A549 (cell line): Measurements from ENCODE around the gene SLC17A2. TPM values are rescaled to one million over a fixed set of nuclear protein-coding genes. Genes with fewer than 3 reads are reported as not detected.

Experiments
- ATAC-seq, 2 experiments: fragments of 200-7000 bp in 1 of 2; fragments of >200 bp in 1 of 2; cut with Nextera tagmentation in 1 of 2; cut with Tn5 transposase in 1 of 2; 3 replicates each; pipeline versions ENCODE4 v1.8.0 to v1.9.1; 2018 to 2020; ENCODE audit warnings: mild to moderate bottlenecking in 1 of 2, moderate library complexity in 1 of 2
- CTCF ChIA-PET: fragments of 300-600 bp; sonication (Branson Sonifier 250); formaldehyde crosslinking; extraction: SDS; loops from one replicate; lab custom pipeline; 2021; ENCODE audit warnings: antibody characterized with exemption, inconsistent platforms; lab: Yijun Ruan, JAX
- POLR2A ChIA-PET: fragments of 350-600 bp; formaldehyde crosslinking; extraction: SDS; loops from one replicate; lab custom pipeline; 2021; ENCODE audit warnings: antibody characterized with exemption, inconsistent platforms; lab: Yijun Ruan, JAX
- DNase-seq, 2 experiments: peaks; one replicate each; pipeline versions ENCODE4 v3.0.0 to v3.0.0-alpha.2; 2011 to 2016; ENCODE audit warnings: low read depth in 1 of 2, low spot score in 1 of 2
- FAIRE-seq: peaks from 2 replicates; lab custom pipeline; 2011; peaks lifted over from hg19 to GRCh38; lab: Jason Lieb, UNC
- H3K27ac ChIP-seq, 2 experiments: fragments of >200 bp; sonication (Bioruptor Twin); formaldehyde crosslinking; 3 replicates each; pipeline ENCODE4 v1.5.1; 2016 to 2017
- H3K4me1 ChIP-seq: fragments of >200 bp; sonication (Bioruptor Twin); formaldehyde crosslinking; 3 replicates; pipeline ENCODE4 v1.6.1; 2016
- H3K4me2 ChIP-seq: fragments of >200 bp; sonication (Bioruptor Twin); formaldehyde crosslinking; 3 replicates; pipeline ENCODE4 v1.6.1; 2016
- H3K4me3 ChIP-seq: fragments of >200 bp; sonication (Bioruptor Twin); formaldehyde crosslinking; 3 replicates; pipeline ENCODE4 v1.5.1; 2016
- H3K9me3 ChIP-seq: fragments of >200 bp; sonication (Bioruptor Twin); formaldehyde crosslinking; 3 replicates; pipeline ENCODE4 v1.6.1; 2016
- BHLHE40 ChIP-seq: IDR thresholded peaks from 2 replicates; pipeline ENCODE4 v1.6.1; 2012; ENCODE audit warnings: low read depth, low read length, inconsistent platforms
- CBX2 ChIP-seq: fragments of 200-600 bp; sonication (generic); IDR thresholded peaks from 2 replicates; pipeline ENCODE4 v1.6.1; 2016; ENCODE audit warnings: low read depth, mild to moderate bottlenecking, borderline replicate concordance
- CBX8 ChIP-seq: fragments of 200-600 bp; sonication (generic); IDR thresholded peaks from 2 replicates; pipeline ENCODE4 v1.6.1; 2016
- CHD2 ChIP-seq: fragments of 150-350 bp; IDR thresholded peaks from 2 replicates; pipeline ENCODE4 v1.6.1; 2014; ENCODE audit warnings: low read length; ENCODE audit not compliant: partially characterized antibody
- CHD4 ChIP-seq: fragments of 200-600 bp; sonication (generic); IDR thresholded peaks from 2 replicates; pipeline ENCODE4 v1.6.1; 2016; ENCODE audit warnings: antibody characterized with exemption, mild to moderate bottlenecking, borderline replicate concordance
- EHMT2 ChIP-seq: fragments of 200-600 bp; sonication (generic); IDR thresholded peaks from 2 replicates; pipeline ENCODE4 v1.6.1; 2016; ENCODE audit warnings: antibody characterized with exemption, low read depth, mild to moderate bottlenecking, moderate library complexity
- ELK1 ChIP-seq: fragments of 150-350 bp; IDR thresholded peaks from 2 replicates; pipeline ENCODE4 v1.6.1; 2014; ENCODE audit warnings: low read depth, mild to moderate bottlenecking, low read length
- EP300 ChIP-seq, 2 experiments: fragments of >200 bp; sonication (Bioruptor Twin); formaldehyde crosslinking; IDR thresholded peaks; 2 replicates in 1 of 2; 3 replicates in 1 of 2; pipeline ENCODE4 v1.6.1; 2016 to 2017
- FOXS1 ChIP-seq: fragments of 250-450 bp; sonication (Bioruptor Pico); IDR thresholded peaks from 2 replicates; pipeline ENCODE4 v1.5.0; 2020; ENCODE audit warnings: mild to moderate bottlenecking, moderate library complexity
- GATA3 ChIP-seq: IDR thresholded peaks from 2 replicates; pipeline ENCODE4 v1.6.1; 2012; ENCODE audit warnings: borderline replicate concordance
- HEYL ChIP-seq: fragments of 250-450 bp; sonication (Bioruptor Pico); IDR thresholded peaks from 2 replicates; pipeline ENCODE4 v1.8.0; 2021; ENCODE audit warnings: mild to moderate bottlenecking, moderate library complexity
- HOXA7 ChIP-seq: fragments of 250-450 bp; sonication (Bioruptor Pico); IDR thresholded peaks from 2 replicates; pipeline ENCODE4 v1.5.0; 2020; ENCODE audit warnings: mild to moderate bottlenecking, moderate library complexity
- HOXB13 ChIP-seq: fragments of 250-450 bp; sonication (Bioruptor Pico); IDR thresholded peaks from 2 replicates; pipeline ENCODE4 v1.5.0; 2020; ENCODE audit warnings: low read depth, mild to moderate bottlenecking, moderate library complexity
- JUN ChIP-seq, 2 experiments: fragments of >200 bp; sonication (Bioruptor Twin); formaldehyde crosslinking; IDR thresholded peaks; 2 replicates in 1 of 2; 3 replicates in 1 of 2; pipeline ENCODE4 v1.6.1; 2016 to 2017
- KDM5A ChIP-seq: fragments of 200-600 bp; sonication (generic); IDR thresholded peaks from 2 replicates; pipeline ENCODE4 v1.6.1; 2016; ENCODE audit warnings: antibody characterized with exemption, mild to moderate bottlenecking
- MYC ChIP-seq: IDR thresholded peaks from 2 replicates; pipeline ENCODE4 v1.6.1; 2012; ENCODE audit warnings: mild to moderate bottlenecking, inconsistent platforms, low read length, improper control_type of control experiment, borderline replicate concordance
- NR3C1 ChIP-seq: fragments of >200 bp; sonication (Bioruptor Twin); formaldehyde crosslinking; IDR thresholded peaks from 3 replicates; pipeline ENCODE4 v1.6.1; 2017
- POLR2A ChIP-seq: IDR thresholded peaks from 2 replicates; pipeline ENCODE4 v1.6.1; 2012; ENCODE audit warnings: mild to moderate bottlenecking, low read length
- RARB ChIP-seq: fragments of 250-450 bp; sonication (Bioruptor Pico); IDR thresholded peaks from 2 replicates; pipeline ENCODE4 v1.8.0; 2021; ENCODE audit warnings: mild to moderate bottlenecking, moderate library complexity
- RCOR1 ChIP-seq: fragments of 150-350 bp; IDR thresholded peaks from 2 replicates; pipeline ENCODE4 v1.6.1; 2014; ENCODE audit warnings: antibody characterized with exemption, low read length, low read depth
- REST ChIP-seq: fragments of 200-600 bp; sonication (generic); IDR thresholded peaks from 2 replicates; pipeline ENCODE4 v1.6.1; 2016; ENCODE audit warnings: antibody characterized with exemption, mild to moderate bottlenecking, moderate library complexity
- RFX5 ChIP-seq: fragments of 450-650 bp; IDR thresholded peaks from 2 replicates; pipeline ENCODE4 v1.7.1; 2014; ENCODE audit warnings: antibody characterized with exemption, mild to moderate bottlenecking, moderate library complexity
- RNF2 ChIP-seq: fragments of 200-600 bp; sonication (generic); IDR thresholded peaks from 2 replicates; pipeline ENCODE4 v1.6.1; 2016; ENCODE audit warnings: low read depth, mild to moderate bottlenecking, antibody characterized with exemption, moderate library complexity, borderline replicate concordance
- SMC3 ChIP-seq: fragments of >200 bp; sonication (Bioruptor Twin); formaldehyde crosslinking; IDR thresholded peaks from 3 replicates; pipeline ENCODE4 v1.6.1; 2018; ENCODE audit warnings: inconsistent platforms
- SREBF2 ChIP-seq: fragments of 450-650 bp; IDR thresholded peaks from 2 replicates; pipeline ENCODE4 v1.6.1; 2014; ENCODE audit warnings: mild to moderate bottlenecking, moderate library complexity
- TP53 ChIP-seq: fragments of 250-450 bp; sonication (Bioruptor Pico); IDR thresholded peaks from 2 replicates; pipeline ENCODE4 v1.5.0; 2021; ENCODE audit warnings: mild to moderate bottlenecking, moderate library complexity
- USF2 ChIP-seq: fragments of 450-650 bp; IDR thresholded peaks from 2 replicates; pipeline ENCODE4 v1.6.1; 2014; ENCODE audit warnings: antibody characterized with exemption
- ZNF302 ChIP-seq: fragments of 250-450 bp; sonication (Bioruptor Pico); IDR thresholded peaks from 2 replicates; pipeline ENCODE4 v1.9.0; 2021; ENCODE audit warnings: inconsistent platforms, mild to moderate bottlenecking, moderate library complexity
- WGBS: methylation state at CpG from one replicate; pipeline ENCODE4 v1.1.6; 2017; ENCODE audit errors: missing lambda C conversion rate; 5-methylcytosine and 5-hydroxymethylcytosine counted together
- polyA plus RNA-seq, 4 experiments: library from polyadenylated mRNA; depleted of rRNA in 3 of 4; stranded (reverse); fragments of >200 nt; fragmentation: RNase III in 1 of 4; extraction: RNeasy Plus Mini Kit Qiagen cat#74134 plus additional on column Dnase treatment in 1 of 4; gene quantifications; 2 replicates in 3 of 4; 3 replicates in 1 of 4; pipeline ENCODE4 v1.2.3, GENCODE V29; 2011 to 2017

SLC17A2 gene
- polyA plus RNA-seq, 2 of the 4 experiments (the other 2 are of a cell fraction): not detected

GRCh38 chr6:25902071-25902470, 28.4 kb downstream of the SLC17A2 start:
- no peak for TF ChIP-seq KDM5A
- TF ChIP-seq CBX8: no peak
- no peak for TF ChIP-seq HOXA7
- TF ChIP-seq CHD4: no peak
- TF ChIP-seq FOXS1 (CRISPR knock-in tag): no peak
- no peak for TF ChIP-seq EP300 (IDR thresholded peaks at IDR 0.05)
- TF ChIP-seq NR3C1: no peak
- TF ChIP-seq JUN (IDR thresholded peaks at IDR 0.05): no peak
- no peak for TF ChIP-seq EHMT2
- no peak for TF ChIP-seq RARB
- no peak for TF ChIP-seq SREBF2
- TF ChIP-seq ELK1: no peak
- TF ChIP-seq MYC: no peak
- no peak for TF ChIP-seq USF2
- no peak for TF ChIP-seq TP53 (CRISPR knock-in tag)
- TF ChIP-seq BHLHE40: no peak
- TF ChIP-seq CHD2: no peak
- 77% methylated on average over 1 of the region's 1 CpG for WGBS
- DNase-seq: no peak
- no peaks in the 10 kb centered on the region for H3K9me3 ChIP-seq
- peaks cover 28% of the 10 kb centered on the region for H3K4me1 ChIP-seq
- no peak for FAIRE-seq
- no peak overlapping the region for H3K27ac ChIP-seq
- ChIA-PET CTCF (interaction anchor here (1.1 to 5.1 kb wide), 2 partner anchors 11 to 624 kb away, joined by 3 to 24 read pairs; no protein-coding TSS in a partner anchor), POLR2A (no interaction called here)
- no peak for ATAC-seq
- H3K4me2 ChIP-seq: no peak overlapping the region
- H3K4me3 ChIP-seq: no peak overlapping the region

GRCh38 chr6:25900843-25901242, 29.6 kb downstream of the SLC17A2 start:
- TF ChIP-seq GATA3 (no peak), HEYL (CRISPR knock-in tag) (no peak), BHLHE40 (no peak), HOXB13 (no peak), SMC3 (no peak), ELK1 (no peak), KDM5A (no peak), CHD2 (no peak), CBX2 (no peak), ZNF302 (CRISPR knock-in tag) (no peak), REST (no peak), RCOR1 (no peak), POLR2A (no peak), RFX5 (no peak), SREBF2 (no peak), FOXS1 (CRISPR knock-in tag) (no peak), RNF2 (no peak)
- H3K4me2 ChIP-seq: 0 out of 3 replicates have a peak overlapping the region, but pooled peaks have one; percentile 1
- DNase-seq: no peak
- H3K4me1 ChIP-seq: peaks cover 28% of the 10 kb centered on the region
- CTCF ChIA-PET: interaction anchor here (1.1 to 5.1 kb wide), 2 partner anchors 10 to 183 kb away, joined by 3 to 24 read pairs; no protein-coding TSS in a partner anchor
- FAIRE-seq: no peak
- POLR2A ChIA-PET: no interaction called here
- ATAC-seq: no peak
- no peak overlapping the region for H3K4me3 ChIP-seq
- no peaks in the 10 kb centered on the region for H3K9me3 ChIP-seq
- peak overlapping the region; percentile 24 to 37; a peak in 1 of 6 replicates for H3K27ac ChIP-seq
- WGBS: 81% methylated on average over 1 of the region's 1 CpG
